Measurements from ENCODE around the gene CACNA1B. TPM values are rescaled to one million over a fixed set of nuclear protein-coding genes. Genes with fewer than 3 reads are reported as not detected.
A peak's percentile ranks its signal among the peaks of the same experiment; 100 is the strongest.

CACNA1B gene
- polyA plus RNA-seq, 1 of the 3 experiments (the other 2 are of a cell fraction), result 0.03 TPM

DNA sequence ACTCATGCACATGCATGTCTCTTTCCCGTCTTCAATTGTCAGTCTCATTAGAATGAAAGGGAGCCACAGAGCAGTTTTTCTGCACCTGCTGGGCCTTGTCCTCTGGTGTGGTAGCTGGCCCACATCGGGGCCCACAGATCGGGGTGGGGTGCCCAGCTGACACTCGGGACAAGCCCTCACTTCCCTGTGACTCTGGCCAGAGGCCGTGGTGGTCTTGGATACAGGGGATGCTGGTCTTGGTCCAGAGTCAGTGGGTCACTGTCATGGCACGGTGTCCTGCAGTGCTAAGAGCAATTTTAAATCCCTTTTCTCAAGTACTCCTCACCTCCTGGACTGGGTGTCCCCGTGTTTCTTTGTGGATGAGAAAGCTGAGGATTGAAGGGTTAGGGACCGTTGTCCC is 193.2 kb downstream of the CACNA1B start (continued):
- no peak for TF ChIP-seq POLR2AphosphoS5 (IDR thresholded peaks at IDR 0.05; ENCODE audit: low read depth, low read length)
- TF ChIP-seq, protein P1, sequence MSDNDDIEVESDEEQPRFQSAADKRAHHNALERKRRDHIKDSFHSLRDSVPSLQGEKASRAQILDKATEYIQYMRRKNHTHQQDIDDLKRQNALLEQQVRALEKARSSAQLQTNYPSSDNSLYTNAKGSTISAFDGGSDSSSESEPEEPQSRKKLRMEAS (IDR thresholded peaks at IDR 0.05; ENCODE audit: low read depth), result no peak
- no peak for TF ChIP-seq NFIC (IDR thresholded peaks at IDR 0.05; ENCODE audit: borderline replicate concordance)
- TF ChIP-seq GATA2 (CRISPR knock-in tag; IDR thresholded peaks at IDR 0.05), result no peak
- no peak for TF ChIP-seq EZH2phosphoT487 (IDR thresholded peaks at IDR 0.05; ENCODE audit: borderline replicate concordance, low read depth)

DNA sequence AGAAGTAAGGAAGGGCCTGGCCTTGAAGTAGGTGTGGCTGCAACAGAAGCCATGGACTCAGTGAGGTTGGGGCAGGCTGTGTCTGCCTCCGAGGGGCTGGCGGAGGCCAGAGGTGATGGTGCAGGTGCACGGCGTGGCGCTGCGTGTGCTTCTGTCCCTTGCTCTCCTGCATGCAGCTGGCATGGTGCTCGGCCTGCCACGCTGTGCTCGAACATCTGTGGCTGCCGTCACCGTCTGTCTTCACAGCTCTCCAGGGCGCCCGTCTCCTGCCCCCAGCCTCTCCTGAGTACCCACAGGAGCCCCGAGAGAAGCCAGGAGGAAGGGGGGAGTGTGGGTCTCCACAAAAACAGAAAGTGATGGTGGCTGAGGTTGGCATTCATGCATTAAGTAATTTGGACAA is 193.7 kb downstream of the CACNA1B start:
- H2AFZ ChIP-seq (ENCODE audit: low read depth), result no peak overlapping the region
- no peaks in the 10 kb centered on the region for H4K20me1 ChIP-seq (ENCODE audit: insufficient read depth)
- no peaks in the 10 kb centered on the region for H3K9me3 ChIP-seq
- 65% methylated on average over 8 of the region's 14 CpGs for WGBS (ENCODE audit: low lambda C conversion rate)
- peaks cover 0 to 18% of the 10 kb centered on the region in 2 experiments; a peak in 2 of 4 replicates for H3K4me1 ChIP-seq (ENCODE audit: control insufficient read depth in 1 of 2, insufficient read depth in 2 of 2, low read depth in 1 of 2, low read length in 1 of 2)
- peak; percentile 7 for DNase-seq
- H3K36me3 ChIP-seq (replicated peaks in 1 of 2; ENCODE audit: control insufficient read depth in 1 of 2, insufficient read depth in 2 of 2, low read length in 1 of 2), result no peaks in the 10 kb centered on the region
- no peaks in the 10 kb centered on the region for H3F3A ChIP-seq (replicated peaks; ENCODE audit: insufficient read depth)
- no peaks in the 10 kb centered on the region for H3K79me2 ChIP-seq (ENCODE audit: insufficient read depth)
- no peak overlapping the region for H3K4me3 ChIP-seq (ENCODE audit: low read depth in 2 of 2, low read length in 1 of 2)
- H3K9ac ChIP-seq, result no peak overlapping the region
- no peaks in the 10 kb centered on the region for H3K9me2 ChIP-seq
- CTCF ChIA-PET, result no interaction called here
- TF ChIP-seq POLR2AphosphoS5 (IDR thresholded peaks at IDR 0.05; ENCODE audit: low read depth, low read length) (no peak), NRF1 (IDR thresholded peaks at IDR 0.05; ENCODE audit: low read depth, low read length) (no peak), FOXM1 (IDR thresholded peaks at IDR 0.05; ENCODE audit: low read depth) (no peak), SIN3A (IDR thresholded peaks at IDR 0.05; ENCODE audit: borderline replicate concordance, low read depth, low read length) (no peak), GATA2 (CRISPR knock-in tag; IDR thresholded peaks at IDR 0.05) (no peak), SMC3 (IDR thresholded peaks at IDR 0.05; ENCODE audit: low read depth, low read length) (no peak), ELF1 (IDR thresholded peaks at IDR 0.05) (no peak), CTCF (IDR thresholded peaks at IDR 0.05) (no peak), IRF3 (IDR thresholded peaks at IDR 0.05; ENCODE audit: low read depth, low read length) (no peak), GABPA (IDR thresholded peaks at IDR 0.05; ENCODE audit: low read depth) (no peak), YY1 (IDR thresholded peaks at IDR 0.05; ENCODE audit: low read depth) (no peak), PBX3 (IDR thresholded peaks at IDR 0.05) (no peak), TCF12 (IDR thresholded peaks at IDR 0.05) (no peak), MXI1 (IDR thresholded peaks at IDR 0.05; ENCODE audit: low read depth, low read length) (no peak), RAD21 (IDR thresholded peaks at IDR 0.05; ENCODE audit: low read length) (no peak), MEF2A (IDR thresholded peaks at IDR 0.05; ENCODE audit: borderline replicate concordance, low read depth) (no peak), TAF1 (IDR thresholded peaks at IDR 0.05; ENCODE audit: borderline replicate concordance, low read depth, low read length) (no peak)
- TF ChIP-seq, protein P1 (IDR thresholded peaks at IDR 0.05; ENCODE audit: low read depth), result no peak
- POLR2A ChIA-PET, result no interaction called here
- no peak overlapping the region for H3K4me2 ChIP-seq
- H3K27me3 ChIP-seq (ENCODE audit: insufficient read depth), result no peaks in the 10 kb centered on the region
- H3K27ac ChIP-seq (ENCODE audit: low read depth in 2 of 2, low read length in 1 of 2), result no peak overlapping the region

Measured in SK-N-SH (cell line).